Kidney (tissue), 14 donors: Measurements from ENCODE around the gene C4orf54. TPM values are rescaled to one million over a fixed set of nuclear protein-coding genes. Genes with fewer than 3 reads are reported as not detected.

ENCODE experiments used
- DNase-seq, 5 donors: peaks; one replicate each; pipeline ENCODE4 v3.0.0-alpha.2; 2013 to 2020
- FAIRE-seq: peaks from 2 replicates; lab custom pipeline; 2012; peaks lifted over from hg19 to GRCh38; lab: Jason Lieb, UNC
- H3K27ac ChIP-seq, 2 donors: one replicate each; pipeline ENCODE4 v1.7.0; 2013; ENCODE audit warnings: low read depth in 2 of 2, low read length in 2 of 2, inconsistent platforms in 1 of 2
- H3K27me3 ChIP-seq: one replicate; pipeline ENCODE4 v1.7.1; 2013; ENCODE audit warnings: low read length, inconsistent platforms; ENCODE audit not compliant: control insufficient read depth, insufficient read depth
- H3K36me3 ChIP-seq, 3 donors: one replicate each; pipeline versions ENCODE4 v1.7.0 to v1.7.1; 2013; ENCODE audit warnings: low read length in 3 of 3, control low read depth in 1 of 3, inconsistent platforms in 1 of 3; ENCODE audit not compliant: insufficient read depth in 3 of 3, control insufficient read depth in 2 of 3
- H3K4me1 ChIP-seq, 3 donors: one replicate each; pipeline versions ENCODE4 v1.7.0 to v1.7.1; 2013; ENCODE audit warnings: low read length in 3 of 3, inconsistent platforms in 1 of 3, low read depth in 1 of 3; ENCODE audit not compliant: control insufficient read depth in 2 of 3, insufficient read depth in 2 of 3
- H3K4me3 ChIP-seq, 3 donors: one replicate each; pipeline versions ENCODE4 v1.7.0 to v1.8.1; 2013; ENCODE audit warnings: low read length in 3 of 3, control low read depth in 1 of 3, inconsistent platforms in 1 of 3
- H3K9ac ChIP-seq, 3 donors: one replicate each; pipeline versions ENCODE4 v1.7.0 to v1.7.1; 2013; ENCODE audit warnings: low read length in 3 of 3, control low read depth in 1 of 3, inconsistent platforms in 1 of 3
- H3K9me3 ChIP-seq, 3 donors: one replicate each; pipeline versions ENCODE4 v1.7.0 to v1.7.1; 2013; ENCODE audit warnings: low read length in 3 of 3, control low read depth in 1 of 3, inconsistent platforms in 1 of 3; ENCODE audit not compliant: control insufficient read depth in 2 of 3, insufficient read depth in 1 of 3
- CTCF ChIP-seq: IDR thresholded peaks from 3 replicates; pipeline ENCODE4 v1.5.1; 2012; ENCODE audit warnings: mild to moderate bottlenecking, moderate library complexity, borderline replicate concordance; ENCODE audit not compliant: insufficient read depth; ENCODE audit errors: extremely low read depth
- intact Hi-C: fragments of 100-400 bp; cut with DNase I; formaldehyde crosslinking; loops from one replicate; pipeline ENCODE4 v1.11.1; 2022
- polyA plus RNA-seq: library from polyadenylated mRNA; stranded (reverse); fragments of 350-450 nt; fragmentation: Illumina TruSeq; extraction: RNeasy Lipid Tissue Mini Kit (QIAGEN cat#74804); gene quantifications from one replicate; pipeline ENCODE4 v1.2.3, GENCODE V29; 2014; ENCODE audit warnings: low read depth, low replicate concordance; ENCODE audit not compliant: insufficient read depth
- total RNA-seq: library from RNA; stranded (reverse); fragmentation: NEBNext Ultra II Directional; extraction: Animal tissue kit (Norgen Biotek cat#: 25700); gene quantifications from one replicate; pipeline ENCODE4 v1.2.1, GENCODE V29; 2021
- donor health status: control.
- donor health status: control.
- donor health status: control.
- donor health status: control.
- donor health status: control.
- donor health status: DM: yes; HTN: yes; CAD: no.
- donor health status: Normal renal cell carcinoma (clear cell type).

The C4orf54 gene
- total and polyA plus RNA-seq, 2 donors from 2014 or later, result 0.19 to 0.56 TPM

GRCh38 chr4:99640676-99641075 is 17.0 kb downstream of the C4orf54 start:
- FAIRE-seq (no peak), DNase-seq (no peak)
- Histone ChIP-seq H3K4me3 (no peak overlapping the region), H3K27ac (no peak overlapping the region), H3K4me1 (no peaks in the 10 kb centered on the region), H3K9ac (no peak overlapping the region), H3K36me3 (no peaks in the 10 kb centered on the region), H3K27me3 (no peaks in the 10 kb centered on the region), H3K9me3 (no peaks in the 10 kb centered on the region)
- TF ChIP-seq CTCF, result no peak
- intact Hi-C loops, result no loop called here

- Histone ChIP-seq H3K9ac (no peak overlapping the region), H3K27me3 (no peaks in the 10 kb centered on the region), H3K36me3 (no peaks in the 10 kb centered on the region), H3K9me3 (no peaks in the 10 kb centered on the region), H3K27ac (no peak overlapping the region), H3K4me3 (no peak overlapping the region), H3K4me1 (no peaks in the 10 kb centered on the region)
- intact Hi-C loops, result no loop called here
- DNase-seq, result no peak
- FAIRE-seq, result no peak
- TF ChIP-seq CTCF, result no peak
Measured at GRCh38 chr4:99637174-99637573, 20.5 kb downstream of the C4orf54 start.

- no peak for TF ChIP-seq CTCF
- DNase-seq, result no peak
- H3K9me3 ChIP-seq, result no peaks in the 10 kb centered on the region
- no peak overlapping the region for H3K4me3 ChIP-seq
- H3K4me1 ChIP-seq, result no peaks in the 10 kb centered on the region
- H3K27ac ChIP-seq, result no peak overlapping the region
- no peaks in the 10 kb centered on the region for H3K36me3 ChIP-seq
- H3K27me3 ChIP-seq, result no peaks in the 10 kb centered on the region
- no peak overlapping the region for H3K9ac ChIP-seq
- intact Hi-C loops, result no loop called here
- no peak for FAIRE-seq
Measured at GRCh38 chr4:99636422-99636821, 21.2 kb downstream of the C4orf54 start.

- H3K4me3 ChIP-seq, result no peak overlapping the region
- no peaks in the 10 kb centered on the region for H3K4me1 ChIP-seq
- H3K36me3 ChIP-seq, result no peaks in the 10 kb centered on the region
- H3K9me3 ChIP-seq, result no peaks in the 10 kb centered on the region
- intact Hi-C loops, result no loop called here
- no peaks in the 10 kb centered on the region for H3K27me3 ChIP-seq
- no peak for FAIRE-seq
- no peak for TF ChIP-seq CTCF
- no peak overlapping the region for H3K27ac ChIP-seq
- no peak overlapping the region for H3K9ac ChIP-seq
- DNase-seq, result no peak
Measured at GRCh38 chr4:99635601-99636000, 22.0 kb downstream of the C4orf54 start.
